IPS-18a (cell line): ENCODE data around the gene RBM4.
A peak's percentile ranks its signal among the peaks of the same experiment; 100 is the strongest.

Source experiments
- H3K27ac ChIP-seq: one replicate; pipeline ENCODE4 v1.5.1; 2013; ENCODE audit warnings: low read length
- H3K27me3 ChIP-seq: one replicate; pipeline ENCODE4 v1.6.1; 2013; ENCODE audit warnings: mild to moderate bottlenecking, low read length; ENCODE audit not compliant: control insufficient read depth, insufficient read depth
- H3K36me3 ChIP-seq: one replicate; pipeline ENCODE4 v1.6.1; 2013; ENCODE audit warnings: low read depth, low read length; ENCODE audit not compliant: control insufficient read depth
- H3K4me1 ChIP-seq: one replicate; pipeline ENCODE4 v1.6.1; 2013; ENCODE audit warnings: low read depth, low read length; ENCODE audit not compliant: control insufficient read depth
- H3K4me3 ChIP-seq: one replicate; pipeline ENCODE4 v1.5.1; 2013; ENCODE audit warnings: low read length
- H3K9ac ChIP-seq: one replicate; pipeline ENCODE4 v1.6.1; 2013; ENCODE audit warnings: mild to moderate bottlenecking, low read length, moderate library complexity
- H3K9me3 ChIP-seq: one replicate; pipeline ENCODE4 v1.6.1; 2013; ENCODE audit warnings: low read depth, low read length; ENCODE audit not compliant: control insufficient read depth

The RBM4 gene

GRCh38 chr11:66694732-66695207 is 56.3 kb downstream of the RBM4 start:
- H3K4me1 ChIP-seq = no peaks in the 10 kb centered on the region
- no peaks in the 10 kb centered on the region for H3K9me3 ChIP-seq
- no peak overlapping the region for H3K4me3 ChIP-seq
- H3K9ac ChIP-seq = no peak overlapping the region
- peak overlapping the region; percentile 1 for H3K27ac ChIP-seq
- peaks cover 56% of the 10 kb centered on the region for H3K36me3 ChIP-seq
- H3K27me3 ChIP-seq = no peaks in the 10 kb centered on the region
